Measurements from ENCODE around the gene EIF2D. TPM values are rescaled to one million over a fixed set of nuclear protein-coding genes. Genes with fewer than 3 reads are reported as not detected.
A peak's percentile ranks its signal among the peaks of the same experiment; 100 is the strongest.

Gene EIF2D
- total RNA-seq, 3 donors from 2014 or later (not counting 1 experiment from before 2014, with no cell fraction given): 31.8 to 34.6 (median 32.7) TPM

- no peaks in the 10 kb centered on the region for H3K27me3 Mint-ChIP-seq (ENCODE audit: low read depth in 2 of 2)
- intact Hi-C loops (cut with micrococcal nuclease): loop anchor here (1.0 kb wide), 1 partner anchor 9 kb away; no protein-coding TSS in a partner anchor
- peaks cover 18% of the 10 kb centered on the region for H3K36me3 Mint-ChIP-seq
These were observed 46.3 kb downstream of the EIF2D start for GRCh38 chr1:206565995-206566394.

GRCh38 chr1:206563367-206564207 lies 48.7 kb downstream of the EIF2D start:
- no peaks in the 10 kb centered on the region for H3K27me3 Mint-ChIP-seq (ENCODE audit: low read depth in 2 of 2)
- ATAC-seq (no peak), DNase-seq (no peak)
- Histone ChIP-seq H3K27me3 (ENCODE audit: control insufficient read depth, insufficient read depth, low read length) (no peaks in the 10 kb centered on the region), H3K27ac (ENCODE audit: low read length) (peak overlapping the region; percentile 49), H3K9me3 (ENCODE audit: control insufficient read depth, insufficient read depth, low read length) (no peaks in the 10 kb centered on the region), H3K4me3 (ENCODE audit: low read length) (no peak overlapping the region), H3K36me3 (ENCODE audit: control insufficient read depth, insufficient read depth, low read length) (peaks cover 67% of the 10 kb centered on the region), H3K4me1 (ENCODE audit: control insufficient read depth, insufficient read depth, low read length) (peaks cover 100% of the 10 kb centered on the region)
- intact Hi-C loops (cut with micrococcal nuclease): no loop called here
- 0% methylated on average over 1 of the region's 1 CpG for WGBS (ENCODE audit: insufficient coverage)
- H3K27ac Mint-ChIP-seq: peak overlapping the region; percentile 90 to 100
- H3K36me3 Mint-ChIP-seq: peaks cover 18% of the 10 kb centered on the region
- peak overlapping the region; percentile 90 for H3K4me3 Mint-ChIP-seq
- peaks cover 96 to 98% of the 10 kb centered on the region in 2 donors for H3K4me1 Mint-ChIP-seq
- H3K9me3 Mint-ChIP-seq: no peaks in the 10 kb centered on the region
- TF ChIP-seq CTCF (IDR thresholded peaks at IDR 0.05): no peak

More at GRCh38 chr1:206565995-206566394, 46.3 kb downstream of the EIF2D start:
- 35% methylated on average over 3 of the region's 4 CpGs for WGBS (ENCODE audit: insufficient coverage)
- Histone ChIP-seq H3K4me3 (ENCODE audit: low read length) (no peak overlapping the region), H3K4me1 (ENCODE audit: control insufficient read depth, insufficient read depth, low read length) (peaks cover 98% of the 10 kb centered on the region), H3K36me3 (ENCODE audit: control insufficient read depth, insufficient read depth, low read length) (peaks cover 66% of the 10 kb centered on the region), H3K9me3 (ENCODE audit: control insufficient read depth, insufficient read depth, low read length) (no peaks in the 10 kb centered on the region), H3K27ac (ENCODE audit: low read length) (peak overlapping the region; percentile 21), H3K27me3 (ENCODE audit: control insufficient read depth, insufficient read depth, low read length) (no peaks in the 10 kb centered on the region)
- DNase-seq (no peak), ATAC-seq (no peak)
- Mint-ChIP-seq H3K27ac (peak overlapping the region; percentile 90 to 100), H3K9me3 (no peaks in the 10 kb centered on the region), H3K4me3 (peak overlapping the region; percentile 90), H3K4me1 (peaks cover 94 to 95% of the 10 kb centered on the region in 2 donors)
- no peak for TF ChIP-seq CTCF (IDR thresholded peaks at IDR 0.05)

GRCh38 chr1:206560007-206560716 lies 52.1 kb downstream of the EIF2D start:
- H3K4me3 ChIP-seq (ENCODE audit: low read length): peak overlapping the region; percentile 70
- Mint-ChIP-seq H3K27me3 (ENCODE audit: low read depth in 2 of 2) (no peaks in the 10 kb centered on the region), H3K4me1 (peaks cover 89% of the 10 kb centered on the region in 2 donors), H3K36me3 (peaks cover 18% of the 10 kb centered on the region), H3K27ac (peak overlapping the region; percentile 90 to 100), H3K4me3 (peak overlapping the region; percentile 96), H3K9me3 (no peaks in the 10 kb centered on the region)
- H3K36me3 ChIP-seq (ENCODE audit: control insufficient read depth, insufficient read depth, low read length): peaks cover 40% of the 10 kb centered on the region
- no peaks in the 10 kb centered on the region for H3K9me3 ChIP-seq (ENCODE audit: control insufficient read depth, insufficient read depth, low read length)
- DNase-seq: peak in 1 of 2 donors; percentile 53
- no peak for ATAC-seq
- TF ChIP-seq CTCF (IDR thresholded peaks at IDR 0.05): no peak
- intact Hi-C loops (cut with micrococcal nuclease): no loop called here
- 32% methylated on average over 10 of the region's 10 CpGs for WGBS (ENCODE audit: insufficient coverage)
- H3K27ac ChIP-seq (ENCODE audit: low read length): peak overlapping the region; percentile 87
- peaks cover 84% of the 10 kb centered on the region for H3K4me1 ChIP-seq (ENCODE audit: control insufficient read depth, insufficient read depth, low read length)
- H3K27me3 ChIP-seq (ENCODE audit: control insufficient read depth, insufficient read depth, low read length): no peaks in the 10 kb centered on the region
